Right lobe of liver (tissue), 6 donors: Measurements from ENCODE around the gene ABCB10. TPM values are rescaled to one million over a fixed set of nuclear protein-coding genes. Genes with fewer than 3 reads are reported as not detected.

Source experiments
- ATAC-seq, 4 donors: fragments of 200-7000 bp; cut with Tn5 transposase; one replicate each; pipeline ENCODE4 v1.9.1; 2020; ENCODE audit warnings: mild to moderate bottlenecking in 4 of 4, moderate library complexity in 4 of 4
- DNase-seq, 3 donors: peaks; one replicate each; pipeline ENCODE4 v3.0.0-alpha.2; 2020
- H3K27ac ChIP-seq, 3 donors: fragments of 200-600 bp; one replicate each; pipeline ENCODE4 v1.8.0; 2022
- H3K27me3 ChIP-seq, 2 donors: fragments of 200-600 bp; one replicate each; pipeline ENCODE4 v1.8.0; 2022
- H3K36me3 ChIP-seq, 4 donors: fragments of 200-600 bp; sonication (generic) in 1 of 4; one replicate each; pipeline versions ENCODE4 v1.5.1 to v1.8.0; 2017 to 2022; ENCODE audit warnings: control low read depth in 1 of 4
- H3K4me1 ChIP-seq, 4 donors: fragments of 200-600 bp; sonication (generic) in 1 of 4; one replicate each; pipeline versions ENCODE4 v1.5.1 to v1.8.0; 2017 to 2022; ENCODE audit warnings: control low read depth in 1 of 4
- H3K4me3 ChIP-seq, 3 donors: fragments of 200-600 bp; one replicate each; pipeline ENCODE4 v1.8.0; 2022
- H3K9me3 ChIP-seq, 4 donors: fragments of 200-600 bp; sonication (generic) in 1 of 4; one replicate each; pipeline versions ENCODE4 v1.5.1 to v1.8.0; 2017 to 2022; ENCODE audit warnings: control low read depth in 1 of 4
- POLR2A ChIP-seq: fragments of 450-650 bp; IDR thresholded peaks from one replicate; pipeline ENCODE4 v1.6.1; 2017; ENCODE audit warnings: antibody characterized with exemption, mild to moderate bottlenecking
- WGBS: methylation state at CpG from one replicate; pipeline ENCODE4 v1.1.6; 2018; ENCODE audit warnings: low coverage, low lambda C conversion rate; ENCODE audit not compliant: insufficient coverage; ENCODE audit errors: missing lambda C conversion rate; 5-methylcytosine and 5-hydroxymethylcytosine counted together
- intact Hi-C, 2 donors: fragments of 100-400 bp; cut with DNase I; formaldehyde crosslinking; loops; one replicate each; pipeline versions ENCODE4 v1.11.2 to v1.14.1; 2022
- total RNA-seq, 6 experiments: library from RNA; depleted of rRNA in 2 of 6; stranded (reverse); fragments of >200 nt in 2 of 6; fragmentation: NEBNext Ultra II Directional in 3 of 6; extraction: Animal tissue kit (Norgen Biotek cat#: 25700) in 3 of 6; gene quantifications; one replicate each; pipeline versions ENCODE4 v1.1.0 to v1.2.4, GENCODE V29; 2016 to 2023
- TF ChIP-seq, protein P1 (sequence below), 4 donors: fragments of 200-600 bp in 3 of 4; fragments of 450-650 bp in 1 of 4; IDR thresholded peaks; one replicate each; pipeline versions ENCODE4 v1.5.1 to v1.8.0; 2016 to 2022; ENCODE audit warnings: antibody characterized with exemption in 4 of 4, mild to moderate bottlenecking in 2 of 4
- donor health status: DM: no; HTN: yes; CAD: no.
- donor health status: DM: no; HTN: no; CAD: no.
- donor health status: DM: no; HTN: no; CAD: no.
- donor health status: DM: no; HTN: yes; CAD: no.
- donor health status: DM: no; HTN: yes; CAD: no.

ABCB10 gene
- total RNA-seq, 6 experiments from 2014 or later: 12.9 to 16.2 (median 13.7) TPM

DNA sequence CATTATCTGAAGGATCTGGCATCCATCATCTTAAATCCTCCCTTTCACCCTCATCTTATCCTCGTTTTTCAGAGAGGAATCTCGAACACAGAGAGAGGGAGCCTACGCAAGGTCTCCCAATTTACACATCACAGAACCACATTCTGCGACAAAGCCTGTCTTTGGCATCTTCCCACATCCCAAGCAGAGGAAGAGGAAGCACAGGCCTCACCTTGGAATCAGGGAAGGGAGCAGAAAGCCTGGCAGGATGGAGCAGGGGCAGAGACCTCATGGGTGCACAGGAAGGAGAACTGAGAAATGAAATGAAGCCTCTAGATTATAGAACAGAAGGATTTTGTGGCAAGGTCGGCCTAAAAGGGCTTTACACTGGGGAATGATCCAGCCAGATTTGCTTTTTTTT lies 5.8 kb downstream of the ABCB10 start:
- WGBS: 83% methylated on average over 5 of the region's 5 CpGs
- intact Hi-C loops: no loop called here
- DNase-seq (no peak), ATAC-seq (no peak)
- H3K4me1 ChIP-seq: peaks cover 0 to 34% (median 17%) of the 10 kb centered on the region in 4 donors
- H3K9me3 ChIP-seq: no peaks in the 10 kb centered on the region
- H3K27ac ChIP-seq: no peak overlapping the region
- H3K4me3 ChIP-seq: no peak overlapping the region
- no peaks in the 10 kb centered on the region for H3K36me3 ChIP-seq
- no peaks in the 10 kb centered on the region for H3K27me3 ChIP-seq
- TF ChIP-seq POLR2A: no peak
- TF ChIP-seq, protein P1, sequence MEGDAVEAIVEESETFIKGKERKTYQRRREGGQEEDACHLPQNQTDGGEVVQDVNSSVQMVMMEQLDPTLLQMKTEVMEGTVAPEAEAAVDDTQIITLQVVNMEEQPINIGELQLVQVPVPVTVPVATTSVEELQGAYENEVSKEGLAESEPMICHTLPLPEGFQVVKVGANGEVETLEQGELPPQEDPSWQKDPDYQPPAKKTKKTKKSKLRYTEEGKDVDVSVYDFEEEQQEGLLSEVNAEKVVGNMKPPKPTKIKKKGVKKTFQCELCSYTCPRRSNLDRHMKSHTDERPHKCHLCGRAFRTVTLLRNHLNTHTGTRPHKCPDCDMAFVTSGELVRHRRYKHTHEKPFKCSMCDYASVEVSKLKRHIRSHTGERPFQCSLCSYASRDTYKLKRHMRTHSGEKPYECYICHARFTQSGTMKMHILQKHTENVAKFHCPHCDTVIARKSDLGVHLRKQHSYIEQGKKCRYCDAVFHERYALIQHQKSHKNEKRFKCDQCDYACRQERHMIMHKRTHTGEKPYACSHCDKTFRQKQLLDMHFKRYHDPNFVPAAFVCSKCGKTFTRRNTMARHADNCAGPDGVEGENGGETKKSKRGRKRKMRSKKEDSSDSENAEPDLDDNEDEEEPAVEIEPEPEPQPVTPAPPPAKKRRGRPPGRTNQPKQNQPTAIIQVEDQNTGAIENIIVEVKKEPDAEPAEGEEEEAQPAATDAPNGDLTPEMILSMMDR (IDR thresholded peaks at IDR 0.05): no peak

DNA sequence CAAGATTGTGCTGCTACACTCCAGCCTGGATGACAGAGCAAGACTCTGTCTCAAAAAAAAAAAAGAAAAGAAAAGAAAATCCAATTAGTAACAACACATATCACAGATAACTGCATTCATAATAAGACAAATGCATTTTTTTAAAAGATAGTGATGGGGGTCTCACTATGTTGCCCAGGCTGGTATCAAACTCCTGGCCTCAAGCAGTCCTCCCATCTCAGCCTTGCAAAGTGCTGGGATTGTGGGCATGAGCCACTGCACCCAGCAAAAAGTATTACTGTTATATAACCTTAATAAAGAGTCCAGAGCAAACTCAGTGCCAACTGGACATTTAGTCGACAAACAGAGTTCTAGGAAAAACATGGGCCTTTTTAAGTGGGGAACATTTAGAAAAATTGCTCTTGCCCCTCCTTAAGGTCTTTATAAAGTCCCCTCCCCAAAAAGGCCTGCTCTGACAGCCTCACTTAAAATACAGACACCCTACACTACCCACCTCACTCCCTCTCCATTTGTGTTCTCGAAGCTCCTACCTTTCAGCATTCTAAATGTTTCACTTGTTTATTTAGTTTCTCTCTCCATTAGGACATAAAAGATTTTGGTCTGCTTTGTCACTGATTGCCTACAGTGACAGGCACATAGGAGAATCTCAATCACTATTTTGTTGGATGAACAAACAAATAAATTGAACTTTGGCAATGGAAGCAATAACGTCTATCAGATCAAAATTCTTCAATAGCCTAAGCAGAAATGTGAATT lies 7.5 kb downstream of the ABCB10 start:
- intact Hi-C loops: no loop called here
- H3K27ac ChIP-seq: peak overlapping the region in 2 of 3 donors; percentile 19 to 38
- H3K27me3 ChIP-seq: no peaks in the 10 kb centered on the region
- H3K36me3 ChIP-seq: peaks cover 0 to 16% (median 6%) of the 10 kb centered on the region in 4 donors
- TF ChIP-seq, protein P1 (IDR thresholded peaks at IDR 0.05): no peak
- TF ChIP-seq POLR2A: no peak
- WGBS: 46% methylated on average over 2 of the region's 3 CpGs
- ATAC-seq (peak; percentile 44 to 64 (median 54)), DNase-seq (no peak)
- H3K4me1 ChIP-seq: peaks cover 0 to 23% (median 11%) of the 10 kb centered on the region in 4 donors
- H3K9me3 ChIP-seq: no peaks in the 10 kb centered on the region
- no peak overlapping the region for H3K4me3 ChIP-seq

DNA sequence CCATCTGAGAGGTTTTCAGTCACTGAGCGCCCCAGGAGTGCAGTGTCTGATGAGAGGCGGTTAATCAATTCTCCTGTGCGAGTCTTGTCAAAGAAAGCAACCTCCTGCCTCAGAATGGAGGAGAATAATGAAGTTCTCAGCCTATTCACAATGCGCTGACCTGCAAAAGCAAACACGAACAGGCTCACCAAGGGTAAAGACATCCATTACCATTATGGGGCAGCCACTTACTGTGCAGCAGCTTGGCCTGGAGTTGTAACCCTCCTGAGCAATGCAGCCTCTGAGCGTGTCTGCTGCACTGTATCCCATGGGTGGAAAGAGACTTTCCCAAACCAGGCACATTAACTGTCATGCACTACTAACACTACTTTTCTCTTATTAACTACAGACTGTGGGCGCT lies 11.0 kb downstream of the ABCB10 start:
- H3K27me3 ChIP-seq: no peaks in the 10 kb centered on the region
- 93% methylated on average over 5 of the region's 7 CpGs for WGBS
- intact Hi-C loops: no loop called here
- ATAC-seq (no peak), DNase-seq (no peak)
- no peak overlapping the region for H3K4me3 ChIP-seq
- TF ChIP-seq, protein P1 (IDR thresholded peaks at IDR 0.05): no peak
- no peak for TF ChIP-seq POLR2A
- H3K36me3 ChIP-seq: peaks cover 0 to 20% (median 6%) of the 10 kb centered on the region in 4 donors
- peaks cover 0 to 23% (median 11%) of the 10 kb centered on the region in 4 donors for H3K4me1 ChIP-seq
- no peak overlapping the region for H3K27ac ChIP-seq
- no peaks in the 10 kb centered on the region for H3K9me3 ChIP-seq

DNA sequence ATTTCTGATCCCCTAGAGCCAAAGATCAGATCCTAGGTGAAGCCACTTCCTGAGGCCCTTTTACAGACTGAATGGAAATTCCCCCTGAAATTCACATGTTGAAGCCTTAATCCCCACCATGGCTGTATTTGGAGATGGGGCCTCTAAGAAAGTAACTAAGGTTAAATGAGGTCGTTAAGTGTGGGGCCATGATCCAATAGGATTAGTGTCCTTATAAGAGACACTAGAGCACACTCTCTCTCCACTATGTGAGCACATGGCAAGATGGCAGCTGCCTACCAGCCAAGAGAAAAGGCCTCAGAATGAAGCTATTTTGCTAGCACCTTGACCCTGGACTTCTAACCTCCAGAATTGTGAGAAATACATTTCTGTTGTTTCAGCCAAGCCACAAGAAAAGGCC lies 13.9 kb downstream of the ABCB10 start:
- Histone ChIP-seq H3K27ac (no peak overlapping the region), H3K9me3 (no peaks in the 10 kb centered on the region), H3K4me3 (no peak overlapping the region), H3K36me3 (peaks cover 0 to 40% (median 10%) of the 10 kb centered on the region in 4 donors), H3K4me1 (peaks cover 0 to 9% (median 0%) of the 10 kb centered on the region in 4 donors), H3K27me3 (no peaks in the 10 kb centered on the region)
- 86% methylated on average over 1 of the region's 1 CpG for whole genome bisulfite sequencing
- ATAC-seq: no peak
- TF ChIP-seq, protein P1 (IDR thresholded peaks at IDR 0.05): no peak
- TF ChIP-seq POLR2A: no peak
- intact Hi-C loops: no loop called here
- DNase-seq: no peak
